Loucy (cell line): ENCODE results near the gene CHMP4B.

Experiments
- H2AFZ ChIP-seq: fragments of 200-600 bp; sonication (generic); 2 replicates; pipeline ENCODE4 v1.6.0; 2016; ENCODE audit warnings: antibody characterized with exemption, mild to moderate bottlenecking, low read length, moderate library complexity
- H3F3A ChIP-seq: fragments of 200-600 bp; 2 replicates; pipeline ENCODE4 v1.6.0; 2016; ENCODE audit warnings: antibody characterized with exemption, low read depth, mild to moderate bottlenecking
- H3K27me3 ChIP-seq: fragments of 200-600 bp; sonication (generic); 2 replicates; pipeline ENCODE4 v1.6.1; 2014; ENCODE audit warnings: low read length, mild to moderate bottlenecking; ENCODE audit not compliant: insufficient read depth, poor library complexity, severe bottlenecking
- H3K36me3 ChIP-seq: fragments of 200-600 bp; sonication (generic); 2 replicates; pipeline ENCODE4 v1.6.1; 2016; ENCODE audit warnings: low read length; ENCODE audit not compliant: insufficient read depth
- H3K4me1 ChIP-seq: fragments of 200-600 bp; sonication (generic); 2 replicates; pipeline ENCODE4 v1.5.1; 2014; ENCODE audit warnings: low read length, mild to moderate bottlenecking; ENCODE audit not compliant: insufficient read depth, poor library complexity, severe bottlenecking
- H3K4me2 ChIP-seq: fragments of 200-600 bp; sonication (generic); 2 replicates; pipeline ENCODE4 v1.6.0; 2014; ENCODE audit warnings: antibody characterized with exemption, low read length, low read depth, mild to moderate bottlenecking; ENCODE audit not compliant: poor library complexity, severe bottlenecking
- H3K4me3 ChIP-seq: fragments of 200-600 bp; sonication (generic); 2 replicates; pipeline ENCODE4 v1.5.1; 2014; ENCODE audit warnings: low read length, mild to moderate bottlenecking, mixed read lengths; ENCODE audit not compliant: poor library complexity, severe bottlenecking
- H3K79me2 ChIP-seq: fragments of 200-600 bp; sonication (generic); 2 replicates; pipeline ENCODE4 v1.6.1; 2014; ENCODE audit warnings: low read length; ENCODE audit not compliant: insufficient read depth
- H3K9ac ChIP-seq: fragments of 200-600 bp; sonication (generic); 2 replicates; pipeline ENCODE4 v1.6.0; 2014; ENCODE audit warnings: mild to moderate bottlenecking, low read depth, low read length, moderate library complexity; ENCODE audit not compliant: poor library complexity, severe bottlenecking
- H3K9me2 ChIP-seq: fragments of 200-600 bp; sonication (generic); replicated peaks from 2 replicates; pipeline ENCODE4 v1.6.1; 2016; ENCODE audit warnings: low read depth, low read length, mixed read lengths
- H3K9me3 ChIP-seq: fragments of 200-600 bp; sonication (generic); 2 replicates; pipeline ENCODE4 v1.6.1; 2014; ENCODE audit warnings: mild to moderate bottlenecking, antibody characterized with exemption, low read length, low read depth; ENCODE audit not compliant: insufficient read depth
- H4K20me1 ChIP-seq: fragments of 200-600 bp; sonication (generic); 2 replicates; pipeline ENCODE4 v1.6.0; 2014; ENCODE audit warnings: antibody characterized with exemption, low read length, mild to moderate bottlenecking; ENCODE audit not compliant: insufficient read depth, poor library complexity, severe bottlenecking
- EZH2phosphoT487 ChIP-seq: fragments of 200-600 bp; IDR thresholded peaks from 2 replicates; pipeline ENCODE4 v1.6.1; 2018; ENCODE audit warnings: antibody characterized with exemption, mild to moderate bottlenecking, moderate library complexity, borderline replicate concordance
- TF ChIP-seq, protein P1 (sequence below): fragments of 200-600 bp; sonication (generic); conservative IDR thresholded peaks from 2 replicates; pipeline ENCODE4 v1.5.1; 2014; ENCODE audit warnings: mild to moderate bottlenecking, antibody characterized with exemption, low read length

The CHMP4B gene

DNA sequence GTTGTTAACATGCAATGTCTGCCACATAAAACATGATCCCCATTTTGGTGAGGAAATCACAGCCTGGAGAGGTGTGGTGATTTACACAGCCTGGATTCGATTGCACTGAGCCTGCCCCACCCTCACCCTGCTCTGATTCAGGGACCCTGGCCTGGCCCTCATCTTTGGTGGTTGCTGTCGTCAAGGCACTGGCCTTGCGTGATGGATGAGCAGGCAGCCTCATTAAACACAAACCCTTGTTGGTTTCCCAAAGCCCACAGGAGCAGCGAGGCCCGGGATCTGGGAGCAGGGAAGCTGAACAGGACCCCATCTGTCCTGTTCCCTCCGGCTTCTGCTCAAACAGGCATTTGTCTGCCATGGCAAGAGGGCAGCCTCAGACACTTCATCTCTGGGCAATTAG, 70.8 kb downstream of the CHMP4B start:
- no peaks in the 10 kb centered on the region for H3K4me1 ChIP-seq
- H3K9me3 ChIP-seq: no peaks in the 10 kb centered on the region
- no peak overlapping the region for H3K9ac ChIP-seq
- H3K9me2 ChIP-seq: no peaks in the 10 kb centered on the region
- H2AFZ ChIP-seq: no peak overlapping the region
- TF ChIP-seq, protein P1, sequence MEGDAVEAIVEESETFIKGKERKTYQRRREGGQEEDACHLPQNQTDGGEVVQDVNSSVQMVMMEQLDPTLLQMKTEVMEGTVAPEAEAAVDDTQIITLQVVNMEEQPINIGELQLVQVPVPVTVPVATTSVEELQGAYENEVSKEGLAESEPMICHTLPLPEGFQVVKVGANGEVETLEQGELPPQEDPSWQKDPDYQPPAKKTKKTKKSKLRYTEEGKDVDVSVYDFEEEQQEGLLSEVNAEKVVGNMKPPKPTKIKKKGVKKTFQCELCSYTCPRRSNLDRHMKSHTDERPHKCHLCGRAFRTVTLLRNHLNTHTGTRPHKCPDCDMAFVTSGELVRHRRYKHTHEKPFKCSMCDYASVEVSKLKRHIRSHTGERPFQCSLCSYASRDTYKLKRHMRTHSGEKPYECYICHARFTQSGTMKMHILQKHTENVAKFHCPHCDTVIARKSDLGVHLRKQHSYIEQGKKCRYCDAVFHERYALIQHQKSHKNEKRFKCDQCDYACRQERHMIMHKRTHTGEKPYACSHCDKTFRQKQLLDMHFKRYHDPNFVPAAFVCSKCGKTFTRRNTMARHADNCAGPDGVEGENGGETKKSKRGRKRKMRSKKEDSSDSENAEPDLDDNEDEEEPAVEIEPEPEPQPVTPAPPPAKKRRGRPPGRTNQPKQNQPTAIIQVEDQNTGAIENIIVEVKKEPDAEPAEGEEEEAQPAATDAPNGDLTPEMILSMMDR: no peak
- TF ChIP-seq EZH2phosphoT487: no peak
- no peaks in the 10 kb centered on the region for H3K27me3 ChIP-seq
- no peak overlapping the region for H3K4me3 ChIP-seq
- H4K20me1 ChIP-seq: no peaks in the 10 kb centered on the region
- no peak overlapping the region for H3K4me2 ChIP-seq
- H3F3A ChIP-seq: no peaks in the 10 kb centered on the region
- H3K79me2 ChIP-seq: no peaks in the 10 kb centered on the region
- H3K36me3 ChIP-seq: no peaks in the 10 kb centered on the region

DNA sequence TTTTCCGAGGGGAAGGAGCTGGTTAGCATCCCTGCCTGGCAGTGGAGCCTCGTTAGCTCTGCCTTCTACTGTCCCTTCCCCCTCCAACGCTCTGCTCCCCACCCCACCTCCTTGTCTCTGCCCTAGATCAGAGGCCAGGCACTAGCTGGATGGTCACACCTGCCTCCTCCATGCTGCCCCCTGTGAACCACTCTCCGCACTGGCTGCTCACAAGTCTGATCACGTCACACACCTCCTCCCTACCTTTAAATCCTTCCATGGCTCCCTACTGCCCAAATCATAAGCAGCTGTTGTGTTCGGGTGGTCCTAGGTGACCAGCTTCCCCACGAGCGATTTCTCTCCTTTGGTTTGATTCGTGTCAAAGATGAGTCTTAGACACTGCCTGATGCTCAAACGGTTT, 71.3 kb downstream of the CHMP4B start:
- Histone ChIP-seq H3K4me3 (no peak overlapping the region), H3K4me2 (no peak overlapping the region), H3K9me2 (no peaks in the 10 kb centered on the region), H4K20me1 (no peaks in the 10 kb centered on the region), H3K79me2 (no peaks in the 10 kb centered on the region), H3K9ac (no peak overlapping the region), H3F3A (no peaks in the 10 kb centered on the region), H2AFZ (no peak overlapping the region), H3K4me1 (no peaks in the 10 kb centered on the region), H3K27me3 (no peaks in the 10 kb centered on the region), H3K9me3 (no peaks in the 10 kb centered on the region), H3K36me3 (no peaks in the 10 kb centered on the region)
- TF ChIP-seq, protein P1: no peak
- TF ChIP-seq EZH2phosphoT487: no peak

DNA sequence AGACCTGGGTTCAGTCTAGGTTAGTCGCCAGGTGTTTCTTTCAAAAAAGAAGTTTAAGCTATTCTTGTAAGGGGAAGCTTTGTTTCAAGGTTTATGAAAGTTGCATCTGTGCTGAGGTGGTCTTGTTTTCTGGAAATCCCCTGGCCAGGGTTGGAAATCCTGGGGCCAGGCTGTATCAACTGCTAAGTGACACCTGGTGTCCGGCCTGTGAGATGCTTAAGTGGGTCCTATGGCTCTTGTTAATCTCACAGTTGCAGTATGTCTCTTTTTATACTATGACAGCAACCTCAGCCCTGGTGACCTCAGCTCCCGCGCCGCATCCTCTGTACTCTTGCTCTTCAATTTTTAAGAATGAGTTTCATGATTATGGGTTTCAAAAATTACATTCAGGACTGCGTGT, 72.0 kb downstream of the CHMP4B start:
- H3K36me3 ChIP-seq: no peaks in the 10 kb centered on the region
- no peak overlapping the region for H2AFZ ChIP-seq
- H3K79me2 ChIP-seq: no peaks in the 10 kb centered on the region
- H3K9me3 ChIP-seq: no peaks in the 10 kb centered on the region
- H4K20me1 ChIP-seq: no peaks in the 10 kb centered on the region
- no peak overlapping the region for H3K9ac ChIP-seq
- no peaks in the 10 kb centered on the region for H3F3A ChIP-seq
- H3K27me3 ChIP-seq: no peaks in the 10 kb centered on the region
- no peak overlapping the region for H3K4me2 ChIP-seq
- TF ChIP-seq, protein P1: no peak
- TF ChIP-seq EZH2phosphoT487: no peak
- H3K9me2 ChIP-seq: no peaks in the 10 kb centered on the region
- H3K4me3 ChIP-seq: no peak overlapping the region
- no peaks in the 10 kb centered on the region for H3K4me1 ChIP-seq
